ENCODE data around the gene MRPS24.

GRCh38 chr7:43865277-43865676, 4.0 kb downstream of the MRPS24 start:
- no peak for TF ChIP-seq POLR2A (IDR thresholded peaks at IDR 0.05; ENCODE audit: low read depth, low read length)
- no peak for TF ChIP-seq POLR2AphosphoS5 (IDR thresholded peaks at IDR 0.05; ENCODE audit: low read depth, low read length)

Data from GM12892 (cell line).